HG03280 (cell line): ENCODE measurements around the gene ABCD1.

Source experiments
- ATAC-seq: cut with Tn5 transposase; IDR thresholded peaks from one replicate; pipeline ENCODE4 v1.9.1; 2021; ENCODE audit warnings: mild to moderate bottlenecking, moderate library complexity; ENCODE audit not compliant: unreplicated experiment

ABCD1 gene

GRCh38 chrX:153770601-153771414 is 46.2 kb downstream of the ABCD1 start:
- ATAC-seq: no peak

- no peak for ATAC-seq
Observed at GRCh38 chrX:153771415-153772315, 47.0 kb downstream of the ABCD1 start.

- ATAC-seq: no peak
Observed at GRCh38 chrX:153772316-153773217, 47.9 kb downstream of the ABCD1 start.

GRCh38 chrX:153773218-153773611 is 48.6 kb downstream of the ABCD1 start:
- ATAC-seq: no peak

- no peak for ATAC-seq
Observed at GRCh38 chrX:153773741-153774575, 49.3 kb downstream of the ABCD1 start.

- no peak for ATAC-seq
Observed at GRCh38 chrX:153774576-153775292, 50.1 kb downstream of the ABCD1 start.

GRCh38 chrX:153775293-153776119 is 50.9 kb downstream of the ABCD1 start:
- no peak for ATAC-seq

- no peak for ATAC-seq
Observed at GRCh38 chrX:153776120-153776599, 51.5 kb downstream of the ABCD1 start.

GRCh38 chrX:153776611-153777045 is 52.0 kb downstream of the ABCD1 start:
- ATAC-seq: no peak

- ATAC-seq: no peak
Observed at GRCh38 chrX:153777261-153778090, 52.8 kb downstream of the ABCD1 start.

- no peak for ATAC-seq
Observed at GRCh38 chrX:153778181-153778580, 53.5 kb downstream of the ABCD1 start.

- no peak for ATAC-seq
Observed at GRCh38 chrX:153778684-153779101, 54.0 kb downstream of the ABCD1 start.

- no peak for ATAC-seq
Observed at GRCh38 chrX:153779891-153780677, 55.4 kb downstream of the ABCD1 start.

GRCh38 chrX:153780678-153781427 is 56.2 kb downstream of the ABCD1 start, which contains the start of gene SRPK3:
Gene SRPK3, plus strand, starts transcription at chrX:153781041. Its CDS starts 46 bp downstream, at chrX:153781087.
- ATAC-seq: no peak

GRCh38 chrX:153781428-153782047 is 56.9 kb downstream of the ABCD1 start:
- no peak for ATAC-seq
